NCI-H2029 treated with DMSO at 0.1 percent for 48 hours (cell line): ENCODE data around the gene ZMIZ1.

ENCODE experiments used
- DNase-seq: peaks from one replicate; lab custom pipeline; 2025; lab: John Stamatoyannopoulos, UW

ZMIZ1 gene

DNA sequence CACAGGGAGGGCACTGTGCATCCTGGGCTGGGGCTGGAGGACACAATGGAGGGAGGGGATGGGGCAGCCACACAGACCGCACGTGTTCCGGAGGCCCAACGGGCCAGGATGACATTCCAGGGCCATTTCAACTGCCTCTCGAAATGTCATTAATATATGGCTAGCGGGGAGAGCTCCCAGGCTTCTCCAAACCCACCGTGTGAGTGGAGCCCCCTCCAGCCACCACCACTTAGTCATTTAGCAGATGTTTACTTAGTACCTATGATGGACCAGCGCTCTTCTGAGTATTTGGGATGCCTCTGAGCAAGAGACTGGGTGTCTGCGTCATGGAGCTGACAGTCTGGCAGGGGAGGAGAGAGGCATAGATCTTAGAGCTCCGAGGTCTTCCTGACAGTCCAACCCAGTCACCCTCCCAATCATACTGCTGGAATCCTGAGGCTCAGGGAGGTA lies 107.3 kb downstream of the ZMIZ1 start:
- no peak for DNase-seq

DNA sequence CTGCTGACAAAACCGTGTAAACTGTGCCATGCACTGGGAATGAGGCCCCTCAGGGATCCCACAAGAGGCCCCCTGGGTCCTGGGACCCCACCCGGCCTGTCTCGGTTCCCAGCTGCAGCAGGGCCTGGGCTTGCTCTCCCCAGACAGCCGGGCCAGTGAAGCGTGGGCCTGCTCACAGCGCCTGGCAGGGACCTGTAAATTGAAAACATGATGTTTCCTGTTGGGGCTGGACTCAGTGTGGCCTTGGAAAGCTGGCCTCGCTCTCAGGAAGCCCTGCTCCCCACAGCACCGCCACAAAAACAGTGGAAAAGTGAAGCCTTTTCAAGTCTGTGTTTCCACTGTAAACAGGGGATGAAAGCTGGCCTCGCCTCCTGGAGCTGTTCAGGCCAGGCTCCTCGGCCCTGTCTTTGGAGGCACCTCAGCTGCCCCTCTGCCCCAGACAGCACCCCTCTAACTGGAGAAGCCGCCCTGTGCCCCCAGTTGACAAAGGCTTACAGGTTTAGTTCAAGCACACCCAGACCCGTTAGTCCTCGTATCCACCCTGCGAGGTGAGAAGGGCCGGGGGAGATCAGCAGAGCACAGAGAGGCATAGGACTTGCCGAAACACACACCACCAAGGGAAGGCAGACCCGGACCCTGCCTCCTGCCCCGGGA lies 108.3 kb downstream of the ZMIZ1 start:
- no peak for DNase-seq

DNA sequence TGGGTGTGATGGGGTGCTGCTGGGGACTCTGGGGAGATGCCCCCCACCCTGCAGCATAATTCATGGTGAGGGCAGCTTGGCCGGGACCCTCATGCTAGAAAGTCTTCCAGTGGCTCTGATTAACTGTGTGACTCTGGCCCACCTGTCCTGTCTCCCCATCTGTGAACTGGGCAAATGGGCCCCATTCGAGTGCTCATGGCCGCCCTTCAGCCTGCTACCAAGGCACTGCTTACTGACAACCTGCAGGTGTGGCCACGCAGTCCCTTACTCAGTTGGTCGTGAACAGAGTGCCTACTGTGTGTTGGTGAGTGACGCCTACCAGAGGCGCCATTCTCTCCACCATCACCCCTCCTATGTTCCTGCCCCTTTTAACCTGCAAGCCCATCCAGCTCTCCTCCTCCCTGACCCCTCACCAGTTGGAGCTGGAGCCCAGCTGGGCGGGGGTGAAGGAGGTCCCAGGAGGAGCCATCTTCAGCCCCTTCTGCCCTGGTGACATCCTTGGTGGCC lies 109.4 kb downstream of the ZMIZ1 start:
- DNase-seq: no peak

DNA sequence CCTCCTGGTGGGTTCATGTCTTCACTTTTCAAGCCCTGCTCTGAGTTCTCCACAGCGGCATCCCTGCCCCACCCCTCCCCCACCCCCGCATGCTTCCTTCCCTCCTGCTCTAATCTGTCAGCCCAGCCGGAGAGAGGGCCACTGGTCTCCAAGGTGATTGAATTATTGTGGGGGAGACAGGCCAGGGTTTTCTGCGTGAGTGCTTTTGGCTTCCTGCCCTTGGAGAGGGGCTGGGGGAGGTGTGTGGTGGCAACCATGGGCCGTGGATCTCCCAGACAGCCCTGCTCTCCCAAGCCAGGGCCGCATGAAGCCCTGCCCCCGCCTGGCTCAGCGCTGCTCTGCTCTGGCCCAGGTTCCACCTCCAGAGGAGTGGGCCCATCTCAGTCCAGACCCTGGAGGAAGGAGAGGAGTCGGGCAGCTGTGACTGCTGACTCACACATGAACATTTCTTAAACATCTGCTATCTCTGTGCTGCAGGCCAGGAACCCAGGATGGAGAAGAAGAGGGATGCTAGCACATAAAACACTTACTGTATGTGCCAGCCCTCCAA lies 109.9 kb downstream of the ZMIZ1 start:
- DNase-seq: no peak

DNA sequence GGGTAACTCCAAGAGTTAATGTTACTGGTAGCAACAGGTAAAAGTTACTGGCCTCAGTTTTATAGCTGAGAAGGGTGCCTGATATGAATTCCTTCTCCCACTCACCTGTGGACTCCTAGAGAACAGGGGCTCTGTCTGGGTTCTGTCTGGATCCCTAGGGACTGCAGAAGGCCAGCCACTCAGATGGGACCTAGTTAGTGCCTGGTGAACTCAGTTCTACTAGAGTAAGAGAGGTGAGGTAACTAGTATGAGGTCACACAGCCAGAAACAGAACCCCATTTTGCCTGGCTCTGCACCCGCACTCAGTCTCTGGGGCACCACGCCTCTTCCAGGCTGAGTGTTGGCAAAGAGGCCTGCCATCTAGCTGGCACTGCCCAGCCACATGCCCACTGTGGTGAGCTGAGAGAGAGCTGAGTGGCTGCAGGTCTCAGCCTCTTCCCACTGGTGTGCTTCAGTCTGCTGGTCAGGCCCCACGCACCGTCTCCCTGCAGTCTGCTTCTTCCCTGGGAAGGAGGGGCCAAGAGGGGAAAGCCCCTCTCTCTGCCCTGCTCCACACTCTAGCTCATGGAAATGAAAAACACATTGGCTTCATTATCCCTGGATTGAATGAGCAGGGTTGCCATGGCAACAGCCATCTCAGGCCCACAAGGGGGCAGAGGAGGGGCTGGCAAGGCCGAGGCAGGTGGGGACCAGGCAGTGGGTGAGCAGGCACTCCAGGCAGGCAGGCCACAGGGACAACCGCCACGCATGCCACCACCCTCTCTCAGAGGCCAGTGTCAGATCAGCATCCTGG lies 110.6 kb downstream of the ZMIZ1 start:
- DNase-seq: no peak

DNA sequence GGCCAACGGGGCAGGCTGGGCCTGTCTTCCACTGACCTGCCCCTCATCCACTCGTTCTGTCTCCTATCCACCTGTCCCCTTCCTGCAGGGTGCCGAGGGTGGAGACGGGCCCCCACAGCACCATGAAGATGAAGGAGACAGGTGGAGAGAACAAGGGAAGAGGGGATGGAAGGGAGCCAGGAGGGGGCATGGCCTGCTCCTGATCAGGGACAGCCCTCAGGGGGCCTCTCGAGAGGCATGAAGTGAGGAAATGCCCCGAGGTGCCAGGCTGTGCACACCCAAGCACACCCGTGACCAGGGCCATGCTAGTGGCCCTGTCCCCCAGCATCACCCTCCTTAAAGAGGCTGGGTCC lies 111.2 kb downstream of the ZMIZ1 start:
- DNase-seq: no peak

DNA sequence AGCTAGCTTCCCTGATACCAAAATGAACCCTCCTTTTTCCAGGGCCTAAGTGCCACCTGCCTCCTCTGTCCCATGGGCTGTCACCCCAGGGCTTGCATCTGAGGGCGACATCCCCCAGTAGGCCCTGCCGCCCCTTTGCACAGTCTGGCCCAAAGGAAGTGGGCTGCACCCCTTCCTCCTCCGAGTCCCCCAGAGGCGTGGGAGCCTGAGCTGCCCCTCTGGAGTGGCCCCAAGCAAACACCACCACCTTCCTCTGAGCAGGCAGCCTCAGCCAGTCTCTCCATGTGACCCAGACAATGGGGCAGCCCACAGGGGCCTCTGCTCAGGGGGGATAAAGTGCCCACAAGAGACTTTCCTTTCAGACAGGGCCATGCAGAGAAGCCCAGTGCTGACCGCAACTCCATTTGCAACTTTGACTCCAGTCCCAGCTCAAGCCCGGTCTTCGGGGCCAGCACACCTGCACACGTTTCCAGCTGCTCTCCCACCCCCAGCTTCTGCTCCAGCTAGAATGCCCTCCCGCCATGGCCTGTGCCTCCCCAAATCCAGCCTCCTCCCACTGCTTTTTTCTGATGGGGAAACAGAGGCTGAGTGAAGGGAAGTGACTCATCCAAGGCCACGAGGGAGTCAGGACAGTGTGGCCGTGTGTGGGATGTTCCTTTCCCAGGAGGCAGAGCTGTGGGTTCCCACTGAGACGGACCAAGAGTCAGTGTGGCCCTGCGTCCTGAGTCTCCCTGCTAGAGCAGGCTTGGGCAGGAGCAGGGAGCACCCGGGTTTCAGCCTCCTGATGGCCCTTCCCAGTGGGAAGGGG lies 111.9 kb downstream of the ZMIZ1 start:
- DNase-seq: no peak

DNA sequence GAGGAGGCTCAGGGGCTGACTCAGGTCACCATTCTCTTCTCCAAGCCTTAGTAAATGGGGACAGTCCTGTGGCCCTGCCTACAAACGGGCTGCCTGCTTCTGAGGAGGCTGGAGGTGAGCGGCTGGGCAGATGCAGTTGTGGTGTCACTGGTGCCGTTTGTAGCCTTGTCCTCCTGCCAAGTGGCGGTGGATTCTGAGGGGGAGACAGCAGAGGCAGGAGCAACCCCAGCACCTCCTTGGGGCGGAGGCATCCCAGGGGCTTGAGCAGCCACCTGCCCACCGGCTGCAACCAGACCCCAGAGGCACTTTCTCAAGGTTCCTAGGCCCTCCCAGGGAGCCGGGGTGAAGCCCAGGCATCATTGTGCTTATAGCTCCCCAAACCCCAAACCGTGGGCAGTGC lies 112.5 kb downstream of the ZMIZ1 start:
- no peak for DNase-seq

DNA sequence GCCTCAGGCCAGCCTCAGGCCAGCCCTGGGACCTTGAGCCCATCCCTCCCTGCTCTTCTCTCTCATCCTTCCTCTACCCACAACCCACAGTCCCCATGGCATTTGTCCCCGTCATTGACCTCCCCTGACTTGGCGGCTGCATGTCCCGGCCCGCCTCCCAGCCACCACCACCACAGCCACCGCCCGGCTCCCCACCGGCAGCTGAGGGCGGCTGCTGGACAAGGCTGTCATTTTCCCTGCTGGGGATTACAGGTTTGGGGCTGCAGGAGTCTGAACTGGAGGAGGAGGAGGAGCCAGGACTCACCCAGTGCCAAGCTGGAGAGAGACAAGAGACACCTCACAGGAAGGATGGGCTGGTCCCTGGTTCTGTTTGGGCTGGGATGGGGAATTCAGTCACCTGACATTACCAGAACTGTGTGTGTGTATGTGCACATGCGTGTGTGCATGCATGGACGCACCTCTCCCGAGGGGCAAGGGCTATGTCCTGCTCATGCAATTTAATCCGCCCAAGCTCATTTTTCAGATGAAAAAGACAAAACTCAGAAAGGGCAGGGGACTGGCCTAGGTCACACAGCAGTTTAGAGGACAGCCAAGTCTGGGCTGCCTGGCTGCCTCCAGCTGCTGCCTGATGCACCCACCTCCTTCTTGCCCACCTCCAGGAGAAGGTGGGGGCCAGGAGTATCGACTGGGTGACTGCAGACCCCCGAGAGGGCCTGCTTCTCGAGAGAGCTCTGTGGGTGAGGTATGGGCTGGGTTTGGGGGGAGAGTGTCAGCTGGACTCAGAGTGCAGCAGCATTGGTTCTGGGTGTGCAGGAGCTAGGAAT lies 113.1 kb downstream of the ZMIZ1 start:
- no peak for DNase-seq

DNA sequence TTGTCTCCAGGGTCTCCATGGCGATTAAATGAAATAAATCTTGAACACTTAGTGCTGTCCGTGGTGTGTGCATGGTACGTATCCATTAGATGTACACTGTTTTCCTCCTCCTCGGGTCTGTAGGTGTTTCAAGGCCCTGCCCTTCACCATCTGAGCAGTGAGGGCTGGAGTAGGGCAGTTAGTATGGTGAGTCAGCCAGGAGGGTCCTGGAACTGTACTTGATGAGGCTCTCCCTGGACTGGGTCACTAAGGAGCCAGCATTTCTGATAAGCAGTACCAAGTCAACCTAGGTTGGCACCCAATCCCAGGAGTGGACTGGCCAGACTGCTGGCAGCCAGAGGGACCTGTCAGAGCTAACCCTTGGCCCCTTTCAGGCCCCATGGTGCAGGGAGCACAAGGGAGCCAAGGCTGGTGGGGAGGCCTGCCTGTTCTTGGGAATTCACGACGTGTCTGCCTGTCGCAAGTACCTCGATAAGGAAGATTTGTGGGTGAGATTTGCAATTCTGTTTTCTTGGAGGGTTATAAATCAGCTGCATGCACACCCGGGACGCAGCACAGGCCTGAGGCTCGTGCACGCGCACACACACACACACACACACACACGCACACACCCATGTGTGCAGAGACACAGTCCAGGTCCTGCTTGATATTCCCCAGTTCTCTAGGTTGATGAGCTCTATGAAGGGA lies 114.2 kb downstream of the ZMIZ1 start:
- DNase-seq: no peak

DNA sequence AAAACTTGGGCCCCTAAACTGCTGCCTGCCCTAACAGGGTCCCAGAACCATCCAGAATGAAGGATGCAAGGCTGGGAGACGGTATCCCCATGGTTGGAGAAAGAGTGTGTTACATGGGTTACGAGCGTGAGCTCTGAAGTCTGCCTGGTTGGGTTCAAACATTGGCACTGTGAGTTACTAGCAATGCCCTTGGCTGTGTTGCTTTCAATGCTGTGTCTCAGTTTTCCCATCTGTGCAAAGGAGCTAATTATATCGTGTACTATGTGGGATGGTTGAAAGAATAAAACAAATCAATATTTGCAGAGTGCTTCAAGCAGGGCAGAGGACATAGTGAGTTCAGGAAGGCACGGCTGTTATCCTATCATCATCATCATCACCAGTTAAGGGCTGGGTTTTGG lies 114.7 kb downstream of the ZMIZ1 start:
- no peak for DNase-seq

DNA sequence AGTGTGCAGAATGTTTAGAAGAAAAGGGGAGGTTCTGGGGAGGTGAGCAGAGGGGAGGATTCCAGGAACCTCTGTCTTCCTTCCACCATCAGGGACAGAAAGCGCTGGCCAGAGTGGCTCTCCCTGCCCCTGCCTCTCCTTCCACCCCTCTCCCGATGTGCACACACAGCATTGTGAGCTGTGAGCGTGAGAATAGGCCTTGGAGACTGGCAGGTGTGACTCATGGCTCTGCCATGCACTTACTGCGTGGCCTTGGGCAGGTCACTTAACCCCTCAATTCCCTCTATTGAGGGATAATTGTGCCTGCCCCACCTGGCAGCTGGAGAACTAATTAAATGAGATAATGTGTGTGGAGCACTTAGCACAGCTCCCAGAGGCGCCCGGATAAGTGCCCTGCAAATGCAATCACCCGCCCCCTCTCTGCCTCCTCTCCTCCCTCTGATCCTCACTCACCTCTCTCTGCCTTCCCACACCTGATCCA lies 115.4 kb downstream of the ZMIZ1 start:
- no peak for DNase-seq

DNA sequence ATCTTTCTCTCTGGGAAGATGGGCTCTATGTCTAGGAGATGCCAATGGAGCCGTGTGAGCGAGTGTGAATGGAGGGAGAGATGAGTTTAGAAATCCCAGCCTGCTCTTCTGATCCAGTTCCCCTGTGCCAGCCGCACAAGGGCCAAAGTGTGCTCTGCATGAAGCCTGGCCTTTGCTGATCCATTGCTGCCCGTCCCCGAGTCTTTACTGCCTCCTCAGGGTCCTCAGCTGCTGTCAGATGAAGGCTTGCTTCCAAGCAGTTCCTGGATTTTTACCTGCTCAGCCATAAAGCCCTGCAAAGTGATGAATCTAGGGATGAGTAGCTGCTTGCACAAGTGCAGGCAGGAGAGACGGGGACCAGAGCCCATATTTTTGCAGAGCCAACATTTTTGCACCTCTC lies 115.9 kb downstream of the ZMIZ1 start:
- no peak for DNase-seq

DNA sequence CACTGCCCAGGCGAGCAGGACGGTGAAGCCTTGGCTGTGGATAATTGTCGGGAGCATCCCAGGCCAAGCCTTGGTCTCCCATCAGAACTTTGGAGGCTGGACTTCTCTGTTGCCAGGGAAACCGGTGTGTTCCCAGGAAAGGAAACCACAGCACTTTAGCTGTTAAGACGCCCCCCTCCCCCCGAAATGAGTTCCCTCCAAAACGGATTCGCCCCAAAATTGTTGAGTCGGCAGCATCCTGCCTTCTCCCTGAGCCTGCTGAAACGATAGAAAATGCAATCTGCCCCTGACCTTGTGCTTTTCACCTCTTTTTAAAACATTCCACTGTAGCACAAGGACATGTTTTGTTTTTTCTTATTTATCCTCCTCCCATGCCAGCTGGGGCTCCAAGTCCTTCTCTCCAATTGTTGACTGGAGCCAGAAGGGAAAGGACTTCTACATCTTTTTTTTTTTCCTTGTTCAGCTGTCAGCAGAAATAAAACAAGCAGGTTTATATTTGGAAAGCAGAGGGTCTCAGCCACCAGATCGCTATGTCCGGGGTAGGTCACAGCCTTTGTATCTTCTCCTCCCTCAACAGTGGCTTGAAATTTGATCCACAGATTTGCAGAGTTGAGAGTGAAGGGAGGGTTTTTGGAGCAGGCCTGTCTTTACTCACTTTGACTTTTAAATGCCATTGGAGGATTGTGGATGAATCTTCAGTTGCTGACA lies 116.5 kb downstream of the ZMIZ1 start:
- DNase-seq: no peak

DNA sequence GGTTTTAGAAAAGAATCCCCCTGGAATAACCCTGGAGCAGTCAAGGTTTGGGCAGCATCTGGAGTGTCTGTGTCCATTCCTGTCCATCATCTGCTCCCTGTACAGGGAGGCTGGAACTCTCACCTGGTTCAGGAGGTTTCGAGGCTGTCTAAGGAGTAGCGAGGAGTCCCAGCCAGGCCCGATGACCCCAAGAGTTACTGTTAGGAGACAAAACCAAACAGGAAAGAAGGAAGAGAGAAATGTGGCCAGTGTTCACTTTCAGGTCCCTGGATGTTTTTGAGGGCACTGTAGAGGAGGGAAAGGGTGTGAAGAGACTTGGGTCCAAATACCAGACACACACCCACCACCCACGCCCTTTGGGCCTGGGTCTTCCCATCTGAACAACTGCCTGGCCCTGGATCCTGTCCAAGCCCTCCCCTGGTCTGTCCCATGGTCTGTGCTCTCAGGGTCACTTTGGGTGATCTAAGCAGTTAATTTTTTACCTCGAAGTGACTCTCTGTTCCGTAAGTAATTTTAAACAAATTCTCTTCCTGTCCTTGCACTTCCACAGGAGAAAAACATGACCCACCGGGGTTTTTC lies 117.1 kb downstream of the ZMIZ1 start:
- no peak for DNase-seq

DNA sequence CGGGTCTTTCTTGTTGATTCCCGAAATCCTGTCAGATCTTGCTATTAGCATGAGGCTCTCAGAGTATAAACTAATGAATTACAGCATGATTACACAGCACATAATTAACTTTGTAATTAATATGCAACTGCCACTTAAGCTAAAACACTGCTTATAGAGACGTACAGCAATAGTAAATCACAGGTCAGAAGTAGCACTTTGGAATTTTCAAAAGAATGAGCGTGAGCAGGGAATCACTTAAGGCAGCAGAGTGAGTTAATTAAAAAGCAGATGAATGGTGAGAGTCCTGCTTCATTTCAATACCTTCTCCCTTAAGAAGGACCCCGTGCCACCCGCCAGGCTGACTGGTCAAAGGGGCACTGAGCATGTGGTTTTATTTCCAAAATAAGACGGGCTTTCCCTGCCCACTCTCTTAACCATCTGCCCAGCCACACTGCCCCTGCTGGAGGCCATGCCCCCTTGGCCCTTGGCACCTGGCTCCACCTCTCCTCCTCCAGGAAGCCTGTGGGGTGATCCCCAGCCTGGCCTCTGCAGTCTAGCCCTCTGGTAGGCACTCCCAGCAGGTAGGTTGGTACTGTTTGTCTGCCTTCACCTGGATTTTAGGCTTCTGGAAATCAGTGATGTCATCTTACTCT lies 117.8 kb downstream of the ZMIZ1 start:
- DNase-seq: no peak

DNA sequence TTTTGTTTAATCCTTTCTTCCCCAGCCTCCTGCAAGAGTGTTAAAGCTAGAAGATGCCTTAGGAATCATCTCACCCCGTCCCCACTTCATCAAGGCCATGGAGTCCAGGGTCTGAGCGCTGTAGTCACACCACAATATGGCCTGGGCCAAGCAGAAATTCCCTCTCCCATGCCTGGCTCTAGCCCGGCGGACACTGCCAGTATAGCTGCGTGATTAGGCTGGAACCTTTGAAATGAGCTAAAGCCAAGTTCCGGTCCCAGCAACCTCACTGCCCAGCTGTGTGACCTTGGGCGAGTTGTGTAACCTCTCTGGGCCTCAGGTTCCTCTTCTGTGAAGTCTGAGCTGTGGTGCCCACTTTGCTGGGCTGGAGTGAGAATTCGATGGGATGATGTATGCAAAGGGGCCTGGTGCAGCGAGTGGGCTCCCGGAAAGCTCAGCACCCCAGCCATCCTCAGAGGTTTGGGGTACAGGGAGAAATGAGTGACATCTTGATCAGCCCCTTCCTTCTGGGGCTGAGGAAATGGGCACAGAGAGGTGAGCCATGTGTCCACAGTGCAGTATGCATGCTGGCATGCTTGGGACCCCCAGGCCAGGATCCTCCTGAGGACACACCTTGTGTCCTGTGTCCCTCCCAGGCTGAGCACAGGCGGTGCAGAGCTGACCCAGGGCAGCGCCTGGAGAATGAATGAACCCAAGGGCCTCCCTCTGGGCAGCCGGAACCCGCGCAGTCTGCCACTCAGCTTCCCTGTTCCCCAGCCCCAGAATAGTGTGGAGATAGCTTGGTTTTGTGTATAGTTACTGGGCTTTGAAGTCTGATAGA lies 118.6 kb downstream of the ZMIZ1 start:
- DNase-seq: no peak
